ENCODE data around the gene OTOP3. TPM values are rescaled to one million over a fixed set of nuclear protein-coding genes. Genes with fewer than 3 reads are reported as not detected.

The OTOP3 gene
- total RNA-seq, 1 donor from 2014 or later = not detected

- Histone ChIP-seq H3K36me3 (no peaks in the 10 kb centered on the region), H3K4me3 (no peak overlapping the region), H3K27me3 (peaks cover 7% of the 10 kb centered on the region), H3K9me3 (no peaks in the 10 kb centered on the region), H3K27ac (no peak overlapping the region), H3K4me1 (peaks cover 0 to 2% of the 10 kb centered on the region in 2 donors)
- no peak for TF ChIP-seq CTCF (IDR thresholded peaks at IDR 0.05)
- DNase-seq (ENCODE audit: low spot score in 2 of 2) = no peak
- intact Hi-C loops (cut with DNase I) = no loop called here
Observed at GRCh38 chr17:74930535-74931036, 5.1 kb upstream of the OTOP3 start.

GRCh38 chr17:74935048-74935447 is 650 bp upstream of the OTOP3 start:
- H3K36me3 ChIP-seq = no peaks in the 10 kb centered on the region
- TF ChIP-seq CTCF (IDR thresholded peaks at IDR 0.05) = no peak
- no peaks in the 10 kb centered on the region for H3K9me3 ChIP-seq
- DNase-seq (ENCODE audit: low spot score in 2 of 2) = no peak
- H3K27ac ChIP-seq = no peak overlapping the region
- H3K4me3 ChIP-seq = no peak overlapping the region
- intact Hi-C loops (cut with DNase I) = no loop called here
- H3K27me3 ChIP-seq = peaks cover 19% of the 10 kb centered on the region
- peaks cover 0 to 5% of the 10 kb centered on the region in 2 donors for H3K4me1 ChIP-seq

GRCh38 chr17:74936470-74936799 is 737 bp downstream of the OTOP3 start:
- no peaks in the 10 kb centered on the region for H3K36me3 ChIP-seq
- H3K27ac ChIP-seq = no peak overlapping the region
- H3K9me3 ChIP-seq = no peaks in the 10 kb centered on the region
- TF ChIP-seq CTCF (IDR thresholded peaks at IDR 0.05) = no peak
- H3K4me1 ChIP-seq = peaks cover 0 to 5% of the 10 kb centered on the region in 2 donors
- H3K27me3 ChIP-seq = peaks cover 19% of the 10 kb centered on the region
- intact Hi-C loops (cut with DNase I) = no loop called here
- no peak for DNase-seq (ENCODE audit: low spot score in 2 of 2)
- no peak overlapping the region for H3K4me3 ChIP-seq

- Histone ChIP-seq H3K36me3 (no peaks in the 10 kb centered on the region), H3K9me3 (no peaks in the 10 kb centered on the region), H3K27me3 (peaks cover 19% of the 10 kb centered on the region), H3K4me3 (no peak overlapping the region), H3K4me1 (peaks cover 0 to 5% of the 10 kb centered on the region in 2 donors), H3K27ac (no peak overlapping the region)
- TF ChIP-seq CTCF (IDR thresholded peaks at IDR 0.05) = no peak
- intact Hi-C loops (cut with DNase I) = no loop called here
- DNase-seq (ENCODE audit: low spot score in 2 of 2) = no peak
Observed at GRCh38 chr17:74937064-74938051, 1.7 kb downstream of the OTOP3 start.

GRCh38 chr17:74938194-74938950 is 2.7 kb downstream of the OTOP3 start:
- Histone ChIP-seq H3K4me1 (peaks cover 0 to 5% of the 10 kb centered on the region in 2 donors), H3K4me3 (no peak overlapping the region), H3K27ac (no peak overlapping the region), H3K9me3 (no peaks in the 10 kb centered on the region), H3K27me3 (peaks cover 19% of the 10 kb centered on the region), H3K36me3 (no peaks in the 10 kb centered on the region)
- intact Hi-C loops (cut with DNase I) = no loop called here
- no peak for TF ChIP-seq CTCF (IDR thresholded peaks at IDR 0.05)
- no peak for DNase-seq (ENCODE audit: low spot score in 2 of 2)
